ENCODE results near the gene ISL1.

The ISL1 gene

GRCh38 chr5:51386916-51387883 is 4.0 kb downstream of the ISL1 start:
- DNase-seq (ENCODE audit: low spot score): no peak

- DNase-seq (ENCODE audit: low spot score): no peak
Measured at GRCh38 chr5:51387884-51388275, 4.6 kb downstream of the ISL1 start.

DNA sequence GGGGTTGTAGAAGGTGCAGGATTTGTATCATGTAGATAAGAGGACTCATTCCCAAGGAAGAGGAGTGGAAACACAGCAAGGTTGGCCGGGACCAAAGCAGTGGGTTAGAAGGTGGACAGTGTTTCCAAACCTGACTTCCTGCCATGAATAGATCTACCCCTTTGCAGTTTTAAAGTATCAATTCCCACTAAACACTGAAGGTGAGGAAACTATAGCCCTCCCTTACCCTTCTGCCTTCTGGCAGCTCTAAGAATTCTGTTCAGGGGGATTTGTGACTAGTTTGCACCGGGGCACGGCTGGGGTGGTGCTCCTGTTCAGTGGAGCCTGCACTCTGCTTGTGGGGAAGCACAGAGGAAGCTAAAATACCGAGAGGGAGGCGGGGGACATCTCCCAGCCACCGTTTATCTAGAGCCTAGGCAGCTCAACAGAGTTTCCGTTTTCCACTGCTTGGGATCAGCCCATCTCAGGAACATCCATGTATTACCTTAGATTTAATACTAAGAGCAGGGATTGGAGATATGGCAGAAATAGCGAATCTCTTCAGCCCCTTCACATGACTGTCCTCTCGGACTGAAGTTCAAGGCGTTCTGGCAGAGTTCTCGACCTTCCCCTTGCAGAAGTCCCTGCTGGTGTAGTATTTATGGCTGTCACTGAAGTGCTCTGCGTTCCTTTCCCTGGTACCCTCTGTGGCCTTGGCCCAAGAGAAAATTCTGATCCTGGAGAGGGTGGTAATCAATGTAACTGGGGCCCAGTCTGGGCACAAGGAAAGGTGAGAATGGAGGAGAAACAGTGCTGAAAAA is 5.4 kb downstream of the ISL1 start:
- DNase-seq (ENCODE audit: low spot score): no peak

GRCh38 chr5:51389288-51389576 is 6.0 kb downstream of the ISL1 start:
- no peak for DNase-seq (ENCODE audit: low spot score)

- peak; percentile 33 for DNase-seq (ENCODE audit: low spot score)
Measured at GRCh38 chr5:51389577-51390463, 6.6 kb downstream of the ISL1 start.

DNA sequence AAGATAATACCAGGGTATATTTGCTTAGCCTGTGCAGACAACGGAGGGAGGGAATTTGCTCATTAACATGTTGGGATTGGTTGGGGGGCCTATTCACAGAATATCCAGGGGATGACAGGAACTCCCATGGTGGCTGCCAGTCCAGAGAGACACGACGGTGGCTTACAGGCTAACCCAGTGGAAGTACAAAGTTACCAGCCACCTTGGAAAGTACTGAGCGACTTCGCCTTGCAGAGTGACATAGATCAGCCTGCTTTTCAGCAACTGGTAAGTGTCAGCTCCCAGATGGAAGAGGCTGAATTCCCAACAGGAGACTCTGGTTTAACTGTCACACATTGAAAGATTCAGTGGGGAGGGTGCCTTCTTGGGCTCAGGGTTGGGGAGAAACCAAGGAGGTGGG is 7.9 kb downstream of the ISL1 start:
- DNase-seq (ENCODE audit: low spot score): no peak

GRCh38 chr5:51392689-51393199 is 9.5 kb downstream of the ISL1 start:
- DNase-seq (ENCODE audit: low spot score): no peak

- DNase-seq (ENCODE audit: low spot score): no peak
Measured at GRCh38 chr5:51394609-51395008, 11.4 kb downstream of the ISL1 start.

GRCh38 chr5:51395245-51395644 is 12.0 kb downstream of the ISL1 start:
- no peak for DNase-seq (ENCODE audit: low spot score)

GRCh38 chr5:51395666-51396356 is 12.6 kb downstream of the ISL1 start:
- no peak for DNase-seq (ENCODE audit: low spot score)

DNA sequence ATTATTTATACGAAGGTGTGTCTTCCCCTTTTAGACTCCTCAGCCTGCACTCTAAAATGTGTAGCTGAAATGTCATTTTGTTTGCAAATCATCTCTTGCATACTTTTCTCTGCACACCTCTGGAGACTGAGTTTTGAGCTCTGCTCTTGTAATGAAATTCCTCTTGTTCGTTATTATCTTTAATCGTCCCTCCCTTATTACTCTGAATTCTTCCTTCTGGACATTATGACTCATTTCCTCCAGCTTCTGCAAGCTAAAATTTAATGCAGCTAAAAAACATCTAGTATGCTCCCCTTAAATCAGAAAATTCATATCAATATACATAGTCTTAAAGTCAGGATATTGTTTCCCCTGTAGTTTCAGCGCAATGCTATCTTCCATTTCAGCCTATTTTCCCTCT is 13.5 kb downstream of the ISL1 start:
- no peak for DNase-seq (ENCODE audit: low spot score)

DNA sequence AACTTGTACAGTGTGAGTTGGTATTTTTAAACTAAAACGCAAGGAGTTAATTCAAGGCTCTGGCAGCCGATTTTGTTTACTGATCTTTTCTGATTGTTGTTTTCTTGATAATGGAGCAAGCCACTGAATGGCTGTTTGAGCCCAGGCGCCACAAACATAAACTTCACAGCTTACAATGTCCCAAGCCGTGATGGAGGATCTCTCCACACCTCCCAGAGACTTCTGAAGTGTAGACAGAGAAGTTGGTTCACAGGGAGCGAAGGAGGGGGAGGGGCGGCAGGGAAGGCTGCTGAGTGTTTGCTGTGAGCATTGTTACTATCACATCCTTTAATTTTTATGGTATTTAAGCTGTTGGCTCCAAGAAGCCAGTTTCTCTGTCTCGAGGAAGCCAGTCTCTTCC is 14.7 kb downstream of the ISL1 start:
- no peak for DNase-seq (ENCODE audit: low spot score)

- no peak for DNase-seq (ENCODE audit: low spot score)
Measured at GRCh38 chr5:51398875-51399642, 15.8 kb downstream of the ISL1 start.

- no peak for DNase-seq (ENCODE audit: low spot score)
Measured at GRCh38 chr5:51399643-51400006, 16.4 kb downstream of the ISL1 start.

DNA sequence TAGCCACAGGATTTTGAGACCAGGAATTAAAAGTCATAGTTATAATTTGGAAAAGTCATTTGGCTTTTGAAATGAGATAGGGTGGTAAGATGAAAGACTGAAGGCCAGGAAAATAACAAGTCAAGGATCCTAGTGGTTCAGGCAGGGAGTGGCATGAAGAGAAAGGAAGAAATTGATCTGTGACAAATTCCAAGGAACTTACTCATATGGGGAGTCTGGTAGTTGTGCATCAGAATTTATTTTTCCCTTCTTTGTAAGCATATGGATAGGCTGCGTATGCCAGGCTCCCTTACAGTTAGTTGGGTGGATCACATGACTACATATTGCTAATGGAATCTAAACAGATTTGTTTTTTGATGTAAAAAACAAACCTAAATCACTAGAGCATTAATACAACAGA is 21.0 kb downstream of the ISL1 start:
- DNase-seq (ENCODE audit: low spot score): no peak

DNA sequence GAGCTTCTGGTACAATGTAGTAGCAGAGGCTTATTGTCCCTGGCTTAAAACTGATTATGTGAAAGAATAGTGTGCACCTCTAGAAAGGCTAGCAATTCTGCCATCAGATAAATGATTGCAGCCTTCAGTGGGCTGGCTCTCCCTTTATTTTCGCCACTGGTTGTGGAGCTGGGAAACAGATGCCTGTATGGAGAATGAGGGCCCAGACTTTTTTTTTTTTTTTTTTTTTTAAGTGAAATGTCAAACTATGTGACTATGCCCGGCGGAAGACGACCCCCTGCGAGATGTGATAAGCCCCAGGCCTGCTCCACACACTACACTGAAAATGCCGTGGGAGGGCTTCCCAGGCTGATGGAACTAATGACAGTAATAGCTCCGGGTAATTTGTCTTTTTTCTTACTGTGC is 28.7 kb downstream of the ISL1 start:
- DNase-seq (ENCODE audit: low spot score): no peak

DNA sequence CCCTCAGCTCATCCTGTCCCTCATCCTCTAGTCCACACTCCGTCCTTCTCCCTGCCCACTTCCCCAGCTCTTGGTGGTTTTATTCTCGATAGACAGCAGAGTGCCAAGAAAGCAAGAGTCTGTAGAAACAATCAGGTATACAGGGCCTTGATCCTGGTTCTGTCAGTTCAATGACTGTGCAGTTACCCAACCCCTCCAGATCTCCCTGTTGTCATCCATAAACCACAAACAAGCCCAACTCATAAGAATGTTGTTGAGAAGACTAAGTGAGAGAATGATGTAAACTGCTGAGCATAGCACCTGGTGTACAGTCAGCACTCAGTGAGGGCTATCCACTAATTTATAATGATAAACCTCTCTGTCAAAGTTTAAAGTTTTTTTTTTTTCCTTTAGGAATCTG is 31.3 kb downstream of the ISL1 start:
- no peak for DNase-seq (ENCODE audit: low spot score)

- DNase-seq (ENCODE audit: low spot score): no peak
Measured at GRCh38 chr5:51416149-51416548, 32.9 kb downstream of the ISL1 start.

DNA sequence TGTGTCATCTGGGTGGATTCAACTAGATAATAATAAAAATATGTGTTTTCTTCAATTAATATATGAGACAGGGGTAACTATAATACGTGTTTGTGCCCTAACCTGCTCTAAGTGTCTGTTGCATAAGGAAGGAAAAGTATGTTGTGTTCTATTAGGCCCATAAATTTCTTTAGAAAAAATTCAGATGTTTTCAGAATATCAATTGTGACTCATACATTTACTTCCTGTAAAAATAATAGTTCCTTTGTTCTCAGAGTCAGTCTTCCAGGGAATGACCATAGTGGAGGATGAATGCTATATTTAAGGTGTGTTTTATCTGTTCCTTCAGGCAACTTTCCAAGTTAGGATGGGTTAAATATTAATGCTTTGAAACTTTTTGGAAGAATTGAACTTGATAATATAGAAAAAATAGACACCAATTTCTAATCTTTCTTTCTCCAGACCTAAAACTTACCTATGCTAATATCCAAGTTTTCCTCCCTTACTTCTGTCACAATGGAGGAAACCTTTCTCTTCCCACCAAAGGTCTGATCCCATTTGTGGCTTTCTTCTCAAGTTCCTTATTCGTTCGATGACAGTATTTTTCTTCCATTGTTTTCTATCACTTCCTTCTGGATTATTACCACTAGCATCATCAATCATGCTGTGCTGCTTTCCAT is 49.9 kb downstream of the ISL1 start:
- no peak for DNase-seq (ENCODE audit: low spot score)

- no peak for DNase-seq (ENCODE audit: low spot score)
Measured at GRCh38 chr5:51439232-51439631, 56.0 kb downstream of the ISL1 start.

Data from GM03348 (cell line).